GM18499 (cell line): ENCODE data around the gene DMWD.
"Not testable (repeated sequence)": the region's sequence is repeated elsewhere in the genome, so short reads cannot be mapped to it uniquely, and the experiment has no call there.

Experiments used
- ATAC-seq: cut with Tn5 transposase; IDR thresholded peaks from one replicate; pipeline ENCODE4 v1.9.1; 2021; ENCODE audit warnings: moderate number of reproducible peaks; ENCODE audit not compliant: insufficient read depth, unreplicated experiment

DMWD gene

GRCh38 chr19:45816236-45817009, 23.8 kb upstream of the DMWD start:
- no peak for ATAC-seq

DNA sequence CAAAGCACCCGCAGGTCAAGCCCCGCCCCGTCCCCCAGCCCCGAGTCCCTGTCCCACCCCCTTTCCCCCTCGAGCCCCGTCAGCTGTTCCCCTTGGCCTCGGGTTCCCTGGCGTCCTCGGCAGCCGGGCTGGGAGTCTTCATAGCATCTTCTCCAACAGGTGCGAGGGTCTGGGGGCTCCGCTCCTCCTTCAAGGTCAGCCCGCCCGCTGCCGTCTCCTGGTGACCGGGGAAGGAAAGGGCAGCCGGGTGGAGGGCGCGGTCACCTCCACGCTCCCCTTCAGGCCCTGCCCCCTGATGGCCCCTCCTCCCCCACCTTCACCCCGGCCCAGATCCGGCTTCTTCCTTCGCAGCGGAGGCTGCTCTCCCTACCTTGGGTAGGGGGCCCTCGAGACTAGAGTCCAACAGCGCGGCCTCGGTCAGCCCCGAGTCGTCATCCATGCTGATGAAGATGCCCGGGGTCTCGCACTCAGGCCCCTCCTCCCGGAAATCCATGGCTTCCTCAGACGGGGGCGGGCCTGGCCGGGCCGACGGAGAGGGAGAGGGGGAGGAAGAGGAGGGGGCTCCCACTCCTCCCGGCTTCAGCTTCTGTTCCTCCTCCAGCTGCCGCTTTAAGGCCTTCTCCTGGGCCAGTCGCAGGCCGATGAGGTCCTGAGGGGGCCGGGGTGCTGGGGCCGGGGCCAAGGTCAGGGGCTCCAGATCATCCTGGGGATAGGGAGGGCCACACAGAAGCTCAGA, 23.0 kb upstream of the DMWD start:
- ATAC-seq = no peak

- ATAC-seq = no peak
Measured at GRCh38 chr19:45814851-45815480, 22.3 kb upstream of the DMWD start, which contains the start of gene RSPH6A. TSS of gene RSPH6A (minus strand) at chr19:45815308. CDS start at chr19:45815176, 132 bp downstream.

- no peak for ATAC-seq
Measured at GRCh38 chr19:45814166-45814780, 21.6 kb upstream of the DMWD start.

- no peak for ATAC-seq
Measured at GRCh38 chr19:45812297-45812696, 19.7 kb upstream of the DMWD start.

- no peak for ATAC-seq
Measured at GRCh38 chr19:45809643-45810159, 17.1 kb upstream of the DMWD start.

DNA sequence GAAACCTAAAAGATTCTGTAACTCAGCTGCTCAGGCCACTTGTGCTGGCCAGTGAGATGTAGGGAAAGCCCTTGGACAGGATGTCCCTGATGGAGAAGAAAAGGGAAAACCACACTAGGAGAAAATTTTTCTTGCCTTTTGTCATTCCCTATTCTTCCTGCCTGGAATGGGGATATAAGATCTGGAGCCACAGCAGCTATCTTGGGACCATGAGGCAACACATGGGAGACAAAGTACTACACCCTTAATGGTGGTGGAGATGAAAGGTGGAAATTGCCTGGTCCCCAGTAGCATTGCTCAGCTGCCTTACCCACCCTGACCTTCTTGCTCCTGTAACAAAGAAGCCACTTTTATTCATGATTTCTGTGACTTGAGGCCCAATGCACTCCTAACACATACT, 13.1 kb upstream of the DMWD start:
- ATAC-seq = no peak

DNA sequence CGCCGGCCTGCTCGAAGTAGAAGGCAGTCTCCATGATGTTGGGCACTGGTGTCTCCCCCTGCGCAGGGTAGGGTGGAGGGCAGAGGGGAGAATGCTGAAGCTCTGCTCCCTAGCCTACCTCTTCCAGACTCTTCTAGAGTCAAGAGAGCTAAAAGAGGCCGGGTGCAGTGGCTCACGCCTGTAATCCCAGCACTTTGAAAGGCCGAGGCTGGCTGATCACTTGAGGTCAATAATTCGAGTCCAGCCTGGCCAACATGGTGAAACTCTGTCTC, 12.2 kb upstream of the DMWD start:
- ATAC-seq = no peak

GRCh38 chr19:45804140-45804958, 11.7 kb upstream of the DMWD start:
- no peak for ATAC-seq

- no peak for ATAC-seq
Measured at GRCh38 chr19:45801603-45802175, 9.0 kb upstream of the DMWD start.

GRCh38 chr19:45800070-45800553, 7.5 kb upstream of the DMWD start:
- ATAC-seq = no peak

- not testable (repeated sequence) for ATAC-seq
Measured at GRCh38 chr19:45799541-45799940, 6.9 kb upstream of the DMWD start.

DNA sequence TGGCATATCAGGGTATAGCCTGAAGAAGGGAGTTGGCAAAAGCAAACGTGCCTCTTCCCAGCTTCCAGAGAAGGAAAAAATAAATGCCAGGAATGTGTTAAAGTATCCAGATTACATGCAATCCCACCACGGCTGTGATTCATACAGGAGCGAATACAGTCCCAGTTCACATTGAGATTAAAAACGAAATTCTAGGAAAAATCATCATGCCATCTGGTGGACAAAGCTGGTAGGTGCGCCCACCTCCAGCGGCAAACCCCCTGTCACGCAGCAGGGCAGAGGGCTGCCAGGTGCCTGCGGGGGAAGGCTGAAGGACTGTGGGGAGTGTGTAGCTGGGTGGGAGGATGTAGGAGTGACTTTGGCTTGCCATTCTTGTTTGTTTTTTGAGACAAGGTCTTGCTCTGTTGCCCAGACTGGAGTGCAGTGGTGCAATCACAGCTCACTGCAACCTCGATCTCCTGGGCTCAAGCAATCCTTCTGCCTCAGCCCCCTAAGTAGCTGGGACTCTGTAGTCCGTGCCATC, 6.4 kb upstream of the DMWD start:
- no peak for ATAC-seq

GRCh38 chr19:45794627-45795026, 2.0 kb upstream of the DMWD start:
- ATAC-seq = no peak

DNA sequence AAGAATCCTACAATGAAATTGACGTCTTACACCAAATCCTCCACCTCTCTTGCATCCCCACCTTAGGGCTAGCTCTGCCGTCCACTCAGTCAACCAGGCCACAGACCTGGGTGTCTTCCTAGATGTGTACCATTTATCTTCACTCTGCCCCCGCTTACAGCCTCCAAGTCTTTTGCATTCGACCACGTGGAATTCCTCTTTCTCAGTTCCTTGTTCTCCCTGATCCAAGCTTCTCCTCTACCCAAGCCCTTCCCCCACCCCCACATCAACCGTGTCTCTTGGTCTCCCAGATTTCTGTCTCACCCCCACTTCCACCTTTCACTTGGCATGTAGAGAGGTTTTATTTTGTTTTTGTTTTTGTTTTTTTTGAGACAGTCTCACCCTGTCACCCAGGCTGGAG, 1.2 kb upstream of the DMWD start:
- no peak for ATAC-seq

GRCh38 chr19:45793178-45793564, 526 bp upstream of the DMWD start:
- ATAC-seq = no peak

DNA sequence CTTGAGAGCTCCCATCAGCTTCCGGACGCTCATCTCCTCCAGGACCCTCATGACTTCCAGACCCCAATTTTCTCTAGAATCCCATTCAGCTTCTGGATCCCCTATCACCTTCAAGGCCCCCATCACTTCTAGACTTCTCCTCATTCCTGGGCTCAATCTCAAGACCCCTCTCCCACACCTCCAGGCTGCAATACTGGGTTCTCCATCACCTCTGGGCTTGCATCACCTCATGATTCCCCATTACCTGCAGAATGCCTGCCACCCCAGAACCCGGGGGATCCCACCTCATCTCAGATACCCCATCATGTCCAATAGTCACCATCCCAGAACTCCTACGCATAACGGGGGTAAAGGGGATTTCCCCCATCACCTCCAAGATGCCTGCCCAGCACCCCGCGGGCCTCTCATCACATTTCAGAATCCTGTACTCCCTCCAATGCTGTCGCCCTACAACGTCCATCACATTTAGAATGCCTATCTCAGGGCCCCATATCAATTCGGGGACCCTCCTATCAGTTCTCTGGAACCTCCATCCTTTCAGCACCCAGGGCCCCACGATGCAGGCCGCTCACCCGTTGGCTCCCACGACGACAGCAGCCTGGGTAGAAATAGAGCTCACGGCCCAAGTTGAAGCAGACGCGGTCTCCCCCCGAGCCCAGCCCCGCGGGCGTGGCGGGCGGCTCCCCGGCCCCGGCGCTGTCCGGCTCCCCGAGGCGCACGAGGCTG, 738 bp downstream of the DMWD start:
- no peak for ATAC-seq

DNA sequence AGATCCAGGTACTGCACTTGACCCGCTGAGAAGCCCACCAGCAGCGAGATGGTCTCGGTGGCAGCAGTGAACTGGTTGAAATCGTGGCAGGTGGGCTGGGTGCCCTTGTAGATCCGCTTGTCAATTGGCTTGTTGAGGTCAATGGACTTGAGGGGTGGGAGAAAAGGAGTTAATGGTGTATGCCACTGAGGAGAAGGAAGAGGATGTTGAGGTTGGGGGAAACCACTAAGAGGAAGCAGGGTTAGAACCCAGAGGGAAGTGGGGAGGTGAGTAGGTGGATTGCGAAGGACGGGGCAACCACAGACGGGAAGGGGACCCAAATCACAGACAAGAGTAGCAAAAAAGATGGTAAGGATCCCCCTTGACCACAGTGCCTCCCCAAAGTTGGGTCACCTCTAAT, 1.7 kb downstream of the DMWD start:
- no peak for ATAC-seq
